ENCODE data around the gene AFF3.

Gene AFF3

GRCh38 chr2:99926986-99927385 lies 215.4 kb downstream of the AFF3 start:
- no peak for DNase-seq (ENCODE audit: low spot score)

GRCh38 chr2:99925960-99926359 lies 216.4 kb downstream of the AFF3 start:
- DNase-seq (ENCODE audit: low spot score) = no peak

- no peak for DNase-seq (ENCODE audit: low spot score)
Observed at GRCh38 chr2:99922664-99923063, 219.7 kb downstream of the AFF3 start.

- DNase-seq (ENCODE audit: low spot score) = no peak
Observed at GRCh38 chr2:99921903-99922302, 220.5 kb downstream of the AFF3 start.

- no peak for DNase-seq (ENCODE audit: low spot score)
Observed at GRCh38 chr2:99918389-99918788, 224.0 kb downstream of the AFF3 start.

- DNase-seq (ENCODE audit: low spot score) = no peak
Observed at GRCh38 chr2:99915108-99915675, 227.2 kb downstream of the AFF3 start.

- DNase-seq (ENCODE audit: low spot score) = no peak
Observed at GRCh38 chr2:99911736-99912135, 230.7 kb downstream of the AFF3 start.

GRCh38 chr2:99910902-99911301 lies 231.5 kb downstream of the AFF3 start:
- no peak for DNase-seq (ENCODE audit: low spot score)

GRCh38 chr2:99905636-99906035 lies 236.8 kb downstream of the AFF3 start:
- DNase-seq (ENCODE audit: low spot score) = no peak

GRCh38 chr2:99905025-99905424 lies 237.4 kb downstream of the AFF3 start:
- DNase-seq (ENCODE audit: low spot score) = no peak

GRCh38 chr2:99903981-99904380 lies 238.4 kb downstream of the AFF3 start:
- DNase-seq (ENCODE audit: low spot score) = no peak

GRCh38 chr2:99900556-99900955 lies 241.8 kb downstream of the AFF3 start:
- no peak for DNase-seq (ENCODE audit: low spot score)

GRCh38 chr2:99899882-99900281 lies 242.5 kb downstream of the AFF3 start:
- DNase-seq (ENCODE audit: low spot score) = no peak

- DNase-seq (ENCODE audit: low spot score) = no peak
Observed at GRCh38 chr2:99899058-99899855, 243.1 kb downstream of the AFF3 start.

GRCh38 chr2:99898336-99899048 lies 243.9 kb downstream of the AFF3 start:
- DNase-seq (ENCODE audit: low spot score) = no peak

- no peak for DNase-seq (ENCODE audit: low spot score)
Observed at GRCh38 chr2:99891428-99891780, 251.0 kb downstream of the AFF3 start.

GRCh38 chr2:99890568-99891427 lies 251.6 kb downstream of the AFF3 start:
- no peak for DNase-seq (ENCODE audit: low spot score)

GRCh38 chr2:99888617-99889016 lies 253.8 kb downstream of the AFF3 start:
- DNase-seq (ENCODE audit: low spot score) = no peak

- DNase-seq (ENCODE audit: low spot score) = no peak
Observed at GRCh38 chr2:99886418-99886817, 256.0 kb downstream of the AFF3 start.

- no peak for DNase-seq (ENCODE audit: low spot score)
Observed at GRCh38 chr2:99883358-99883757, 259.0 kb downstream of the AFF3 start.

GRCh38 chr2:99881901-99882591 lies 260.3 kb downstream of the AFF3 start:
- DNase-seq (ENCODE audit: low spot score) = no peak

- no peak for DNase-seq (ENCODE audit: low spot score)
Observed at GRCh38 chr2:99880964-99881294, 261.5 kb downstream of the AFF3 start.

Measured in kidney capillary endothelial cell (primary cell).